CD14-positive monocyte (primary cell): ENCODE data around the gene CLN6. TPM values are rescaled to one million over a fixed set of nuclear protein-coding genes. Genes with fewer than 3 reads are reported as not detected.

Experiments
- DNase-seq, 3 donors: peaks; one replicate each; pipeline ENCODE4 v3.0.0-alpha.2; 2011 to 2022
- H2AFZ ChIP-seq: 2 replicates; pipeline ENCODE4 v1.6.0; 2012; ENCODE audit warnings: mild to moderate bottlenecking, low read depth, low read length, inconsistent platforms; ENCODE audit not compliant: insufficient read depth, poor library complexity, severe bottlenecking
- H3K27ac ChIP-seq, 2 donors: 1 replicate in 1 of 2; 2 replicates in 1 of 2; pipeline ENCODE4 v1.5.1; 2012 to 2013; ENCODE audit warnings: low read length in 2 of 2, control low read depth in 1 of 2, inconsistent platforms in 1 of 2, low read depth in 1 of 2, mild to moderate bottlenecking in 1 of 2
- H3K27me3 ChIP-seq, 2 donors: one replicate each; pipeline versions ENCODE4 v1.6.0 to v1.6.1; 2011 to 2013; ENCODE audit warnings: low read length in 2 of 2; ENCODE audit not compliant: control insufficient read depth in 2 of 2, insufficient read depth in 2 of 2
- H3K36me3 ChIP-seq, 2 donors: replicated peaks in 1 of 2; 1 replicate in 1 of 2; 2 replicates in 1 of 2; pipeline versions ENCODE4 v1.5.1 to v1.6.1; 2012 to 2013; ENCODE audit warnings: low read length in 2 of 2, control low read depth in 1 of 2, inconsistent platforms in 1 of 2, mild to moderate bottlenecking in 1 of 2; ENCODE audit not compliant: insufficient read depth in 2 of 2, control insufficient read depth in 1 of 2
- H3K4me1 ChIP-seq, 2 donors: 1 replicate in 1 of 2; 2 replicates in 1 of 2; pipeline versions ENCODE4 v1.5.1 to v1.6.1; 2012 to 2013; ENCODE audit warnings: low read length in 2 of 2, control low read depth in 1 of 2, inconsistent platforms in 1 of 2, mild to moderate bottlenecking in 1 of 2, moderate library complexity in 1 of 2; ENCODE audit not compliant: insufficient read depth in 2 of 2, control insufficient read depth in 1 of 2
- H3K4me2 ChIP-seq: replicated peaks from 2 replicates; pipeline ENCODE3; 2012; ENCODE audit warnings: low read length, moderate library complexity, mild to moderate bottlenecking; ENCODE audit not compliant: poor library complexity, severe bottlenecking; ENCODE audit errors: extremely low read depth
- H3K4me3 ChIP-seq, 3 experiments: fragments of 200-600 bp in 1 of 3; sonication (generic) in 1 of 3; replicated peaks in 1 of 3; 1 replicate in 2 of 3; 2 replicates in 1 of 3; pipeline ENCODE4 v1.5.1; 2011 to 2013; ENCODE audit warnings: low read length in 3 of 3, mild to moderate bottlenecking in 3 of 3, control low read depth in 2 of 3, low read depth in 2 of 3, inconsistent platforms in 1 of 3, moderate library complexity in 1 of 3
- H3K79me2 ChIP-seq: 2 replicates; pipeline ENCODE4 v1.6.0; 2012; ENCODE audit warnings: mild to moderate bottlenecking, control low read depth, inconsistent platforms, low read length, moderate library complexity; ENCODE audit not compliant: insufficient read depth
- H3K9ac ChIP-seq: 2 replicates; pipeline ENCODE4 v1.6.0; 2017; ENCODE audit warnings: low read length, mild to moderate bottlenecking; ENCODE audit not compliant: insufficient read depth, poor library complexity, severe bottlenecking
- H3K9me3 ChIP-seq, 2 donors: replicated peaks in 1 of 2; 1 replicate in 1 of 2; 2 replicates in 1 of 2; pipeline versions ENCODE4 v1.5.1 to v1.6.1; 2012 to 2013; ENCODE audit warnings: low read length in 2 of 2, control low read depth in 1 of 2; ENCODE audit not compliant: control insufficient read depth in 1 of 2, insufficient read depth in 1 of 2
- H4K20me1 ChIP-seq: 2 replicates; pipeline ENCODE4 v1.6.0; 2012; ENCODE audit warnings: mild to moderate bottlenecking, low read length, control low read depth, moderate library complexity; ENCODE audit not compliant: insufficient read depth
- H3K27ac Mint-ChIP-seq, 7 donors: one replicate each; pipeline ENCODE4 v1.8.0; 2020; ENCODE audit warnings: mild to moderate bottlenecking in 7 of 7, mixed read lengths in 7 of 7, moderate library complexity in 6 of 7, inconsistent platforms in 2 of 7
- H3K27me3 Mint-ChIP-seq, 3 donors: one replicate each; pipeline ENCODE4 v1.8.0; 2021 to 2022; ENCODE audit warnings: low read depth in 3 of 3, mild to moderate bottlenecking in 3 of 3, mixed read lengths in 3 of 3, moderate library complexity in 3 of 3, inconsistent platforms in 1 of 3
- H3K36me3 Mint-ChIP-seq, 2 donors: one replicate each; pipeline ENCODE4 v1.8.0; 2020; ENCODE audit warnings: mixed read lengths in 2 of 2, inconsistent platforms in 1 of 2, mild to moderate bottlenecking in 1 of 2
- H3K4me1 Mint-ChIP-seq: one replicate; pipeline ENCODE4 v1.8.0; 2020; ENCODE audit warnings: mild to moderate bottlenecking, mixed read lengths
- H3K4me3 Mint-ChIP-seq, 2 donors: one replicate each; pipeline ENCODE4 v1.8.0; 2020; ENCODE audit warnings: mild to moderate bottlenecking in 2 of 2, mixed read lengths in 2 of 2, moderate library complexity in 1 of 2
- H3K9me3 Mint-ChIP-seq, 7 donors: one replicate each; pipeline ENCODE4 v1.8.0; 2020 to 2022; ENCODE audit warnings: mixed read lengths in 7 of 7, mild to moderate bottlenecking in 6 of 7, moderate library complexity in 6 of 7, inconsistent platforms in 2 of 7
- CTCF ChIP-seq: fragments of 200-600 bp; IDR thresholded peaks from one replicate; pipeline ENCODE4 v1.8.0; 2022; ENCODE audit warnings: antibody characterized with exemption, mild to moderate bottlenecking
- WGBS: methylation state at CpG from one replicate; pipeline ENCODE4 v1.1.5; 2013; ENCODE audit warnings: missing lambda C conversion rate; ENCODE audit not compliant: insufficient coverage; 5-methylcytosine and 5-hydroxymethylcytosine counted together
- intact Hi-C, 2 donors: fragments of 100-400 bp; cut with micrococcal nuclease; formaldehyde crosslinking; loops; one replicate each; pipeline versions ENCODE4 v1.15.0 to v1.15.1; 2023
- polyA plus RNA-seq, 3 donors: library from polyadenylated mRNA; depleted of rRNA in 1 of 3; unstranded in 2 of 3; stranded (reverse) in 1 of 3; fragments of 300-500 nt in 2 of 3; fragments of >200 nt in 1 of 3; fragmentation: Illumina TruSeq in 2 of 3; gene quantifications; 1 replicate in 2 of 3; 2 replicates in 1 of 3; pipeline ENCODE4 v1.2.3, GENCODE V29; 2012 to 2021

The CLN6 gene
- polyA plus RNA-seq, 3 donors, result 3.4 to 37.6 (median 4.2) TPM

- H3K4me3 ChIP-seq, result no peak overlapping the region
- H3K4me1 ChIP-seq, result peaks cover 0 to under 1% of the 10 kb centered on the region in 2 donors
- peaks cover 3% of the 10 kb centered on the region for H3K4me1 Mint-ChIP-seq
- H3K79me2 ChIP-seq, result peaks cover 3% of the 10 kb centered on the region
- no peaks in the 10 kb centered on the region for H3K9me3 ChIP-seq
- H3K27me3 Mint-ChIP-seq, result no peaks in the 10 kb centered on the region
- peak overlapping the region in 1 of 2 donors; percentile 37 for H3K27ac ChIP-seq
- H3K36me3 ChIP-seq, result peaks cover 71 to 99% of the 10 kb centered on the region in 2 donors
- H3K27me3 ChIP-seq, result no peaks in the 10 kb centered on the region
- WGBS, result 100% methylated on average over 4 of the region's 5 CpGs
- intact Hi-C loops, result no loop called here
- no peak overlapping the region for H3K4me3 Mint-ChIP-seq
- H3K9ac ChIP-seq, result no peak overlapping the region
- DNase-seq, result no peak
- TF ChIP-seq CTCF, result no peak
- H3K9me3 Mint-ChIP-seq, result no peaks in the 10 kb centered on the region
- peaks cover 77 to 96% of the 10 kb centered on the region in 2 donors for H3K36me3 Mint-ChIP-seq
- peaks cover 76% of the 10 kb centered on the region for H4K20me1 ChIP-seq
- no peak overlapping the region for H3K4me2 ChIP-seq
- H3K27ac Mint-ChIP-seq, result peak overlapping the region in 3 of 7 donors; percentile 10 to 65 (median 11)
- H2AFZ ChIP-seq, result no peak overlapping the region
Measured at GRCh38 chr15:68192804-68193486, 36.6 kb downstream of the CLN6 start.

GRCh38 chr15:68192117-68192516, 37.4 kb downstream of the CLN6 start:
- TF ChIP-seq CTCF, result no peak
- H3K36me3 Mint-ChIP-seq, result peaks cover 77 to 96% of the 10 kb centered on the region in 2 donors
- WGBS, result 92% methylated on average over 4 of the region's 4 CpGs
- Histone ChIP-seq H3K36me3 (peaks cover 74 to 99% of the 10 kb centered on the region in 2 donors), H4K20me1 (peaks cover 75% of the 10 kb centered on the region), H3K9me3 (no peaks in the 10 kb centered on the region), H2AFZ (no peak overlapping the region), H3K4me1 (no peaks in the 10 kb centered on the region), H3K79me2 (no peaks in the 10 kb centered on the region), H3K27me3 (no peaks in the 10 kb centered on the region), H3K4me3 (no peak overlapping the region), H3K9ac (no peak overlapping the region), H3K4me2 (no peak overlapping the region), H3K27ac (peak overlapping the region in 1 of 2 donors; percentile 23)
- no peak overlapping the region for H3K4me3 Mint-ChIP-seq
- intact Hi-C loops, result no loop called here
- H3K4me1 Mint-ChIP-seq, result no peaks in the 10 kb centered on the region
- peak overlapping the region in 1 of 7 donors; percentile 8 for H3K27ac Mint-ChIP-seq
- H3K9me3 Mint-ChIP-seq, result no peaks in the 10 kb centered on the region
- DNase-seq, result no peak
- no peaks in the 10 kb centered on the region for H3K27me3 Mint-ChIP-seq
